WTC11 (cell line): ENCODE data around the gene TFEB. TPM values are rescaled to one million over a fixed set of nuclear protein-coding genes. Genes with fewer than 3 reads are reported as not detected.
A peak's percentile ranks its signal among the peaks of the same experiment; 100 is the strongest.

Source experiments
- ATAC-seq: fragments of 200-7000 bp; cut with Tn5 transposase; 2 replicates; pipeline ENCODE4 v1.10.0; 2021; ENCODE audit warnings: mild to moderate bottlenecking, moderate library complexity
- CTCF ChIA-PET: fragments of 300-600 bp; sonication (Branson Sonifier 250); formaldehyde crosslinking; loops from one replicate; lab custom pipeline; 2021; ENCODE audit warnings: antibody characterized with exemption; lab: Charles Lee
- POLR2A ChIA-PET: fragments of 350-600 bp; sonication (Branson Sonifier 250); formaldehyde crosslinking; loops from one replicate; lab custom pipeline; 2021; ENCODE audit warnings: antibody characterized with exemption; lab: Charles Lee
- DNase-seq: peaks from one replicate; pipeline ENCODE4 v3.0.0; 2021; ENCODE audit warnings: low spot score
- H3K27ac Mint-ChIP-seq: 2 replicates; pipeline ENCODE4 v1.8.0; 2021; ENCODE audit warnings: mixed read lengths
- H3K27me3 Mint-ChIP-seq: 2 replicates; pipeline ENCODE4 v1.8.0; 2021; ENCODE audit warnings: low read depth, mild to moderate bottlenecking, moderate library complexity, mixed read lengths
- H3K36me3 Mint-ChIP-seq: 2 replicates; pipeline ENCODE4 v1.8.0; 2021; ENCODE audit warnings: mixed read lengths
- H3K4me1 Mint-ChIP-seq: 2 replicates; pipeline ENCODE4 v1.8.0; 2022; ENCODE audit warnings: mixed read lengths
- H3K4me3 Mint-ChIP-seq: 2 replicates; pipeline ENCODE4 v1.8.0; 2021; ENCODE audit warnings: mild to moderate bottlenecking, moderate library complexity, mixed read lengths
- H3K9me3 Mint-ChIP-seq: 2 replicates; pipeline ENCODE4 v1.8.0; 2021; ENCODE audit warnings: mixed read lengths
- CREM ChIP-seq: sonication (generic); formaldehyde crosslinking; IDR thresholded peaks from 2 replicates; pipeline ENCODE4 v1.8.1; 2022; ENCODE audit warnings: mild to moderate bottlenecking, missing genetic modification reagents, moderate library complexity
- FOXJ3 ChIP-seq: sonication (generic); formaldehyde crosslinking; IDR thresholded peaks from 2 replicates; pipeline ENCODE4 v1.9.0; 2021; ENCODE audit warnings: missing genetic modification reagents, mild to moderate bottlenecking, borderline replicate concordance
- GRHL2 ChIP-seq: fragments of 250-450 bp; sonication (Bioruptor Pico); IDR thresholded peaks from 2 replicates; pipeline ENCODE4 v1.8.0; 2022; ENCODE audit warnings: mild to moderate bottlenecking, moderate library complexity; ENCODE audit not compliant: insufficient replicate concordance, severe bottlenecking
- JAZF1 ChIP-seq: fragments of 250-450 bp; sonication (Bioruptor Pico); IDR thresholded peaks from 2 replicates; pipeline ENCODE4 v1.9.0; 2021; ENCODE audit warnings: moderate library complexity, mild to moderate bottlenecking, inconsistent platforms
- TCF7 ChIP-seq: sonication (generic); formaldehyde crosslinking; IDR thresholded peaks from 2 replicates; pipeline ENCODE4 v1.8.0; 2022; ENCODE audit warnings: mild to moderate bottlenecking, low read depth, missing genetic modification reagents, moderate library complexity
- TEAD4 ChIP-seq: sonication (generic); formaldehyde crosslinking; IDR thresholded peaks from 2 replicates; pipeline ENCODE4 v1.8.0; 2022; ENCODE audit warnings: mild to moderate bottlenecking, missing genetic modification reagents
- ZNF396 ChIP-seq: fragments of 250-450 bp; sonication (Bioruptor Pico); IDR thresholded peaks from 2 replicates; pipeline ENCODE4 v1.8.0; 2021; ENCODE audit warnings: mild to moderate bottlenecking, moderate library complexity, borderline replicate concordance
- total RNA-seq: library from RNA; stranded (reverse); gene quantifications from 3 replicates; pipeline ENCODE4 v1.2.3, GENCODE V29; 2021
- TF ChIP-seq, protein P1 (sequence below): sonication (generic); formaldehyde crosslinking; IDR thresholded peaks from 2 replicates; pipeline ENCODE4 v1.8.1; 2022; ENCODE audit warnings: missing genetic modification reagents, borderline replicate concordance
- TF ChIP-seq, protein P2 (sequence below): sonication (generic); formaldehyde crosslinking; IDR thresholded peaks from 2 replicates; pipeline ENCODE4 v1.8.1; 2022; ENCODE audit warnings: low read depth, mild to moderate bottlenecking, moderate library complexity, missing genetic modification reagents, borderline replicate concordance
- TF ChIP-seq, protein P3 (sequence below): sonication (generic); formaldehyde crosslinking; IDR thresholded peaks from 2 replicates; pipeline ENCODE4 v1.8.0; 2023; ENCODE audit warnings: mild to moderate bottlenecking, missing genetic modification reagents
- TF ChIP-seq, protein P4 (sequence below): fragments of 200-600 bp; IDR thresholded peaks from 2 replicates; pipeline ENCODE4 v1.8.0; 2022; ENCODE audit warnings: antibody characterized with exemption
- TF ChIP-seq, protein P5 (sequence below): sonication (generic); formaldehyde crosslinking; IDR thresholded peaks from 2 replicates; pipeline ENCODE4 v1.8.0; 2023; ENCODE audit warnings: missing genetic modification reagents, mild to moderate bottlenecking, borderline replicate concordance
- TF ChIP-seq, protein P6 (sequence below): fragments of 250-450 bp; sonication (Bioruptor Pico); IDR thresholded peaks from 2 replicates; pipeline ENCODE4 v1.9.0; 2021; ENCODE audit warnings: moderate library complexity, mild to moderate bottlenecking, inconsistent platforms, borderline replicate concordance

TFEB gene
- total RNA-seq, 1 experiment from 2014 or later: 3.9 TPM

DNA sequence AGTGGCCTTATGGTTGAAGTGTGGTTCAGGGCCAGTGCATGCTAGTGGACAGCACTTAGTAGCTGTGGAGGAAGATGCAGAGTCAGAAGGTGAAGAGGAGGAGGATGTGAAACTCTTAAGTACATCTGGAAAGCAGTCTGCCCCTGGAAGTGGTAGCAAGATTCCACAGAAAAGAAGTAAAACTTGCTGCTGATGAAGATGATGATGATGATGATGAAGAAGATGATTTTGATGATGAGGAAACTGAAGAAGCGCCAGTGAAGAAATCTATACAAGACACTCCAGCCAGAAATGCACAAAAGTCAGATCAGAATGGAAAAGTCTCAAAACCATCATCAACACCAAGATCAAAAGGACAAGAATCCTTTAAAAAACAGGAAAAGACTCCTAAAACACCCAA lies 68.2 kb downstream of the TFEB start (continued):
- TF ChIP-seq, protein P1, sequence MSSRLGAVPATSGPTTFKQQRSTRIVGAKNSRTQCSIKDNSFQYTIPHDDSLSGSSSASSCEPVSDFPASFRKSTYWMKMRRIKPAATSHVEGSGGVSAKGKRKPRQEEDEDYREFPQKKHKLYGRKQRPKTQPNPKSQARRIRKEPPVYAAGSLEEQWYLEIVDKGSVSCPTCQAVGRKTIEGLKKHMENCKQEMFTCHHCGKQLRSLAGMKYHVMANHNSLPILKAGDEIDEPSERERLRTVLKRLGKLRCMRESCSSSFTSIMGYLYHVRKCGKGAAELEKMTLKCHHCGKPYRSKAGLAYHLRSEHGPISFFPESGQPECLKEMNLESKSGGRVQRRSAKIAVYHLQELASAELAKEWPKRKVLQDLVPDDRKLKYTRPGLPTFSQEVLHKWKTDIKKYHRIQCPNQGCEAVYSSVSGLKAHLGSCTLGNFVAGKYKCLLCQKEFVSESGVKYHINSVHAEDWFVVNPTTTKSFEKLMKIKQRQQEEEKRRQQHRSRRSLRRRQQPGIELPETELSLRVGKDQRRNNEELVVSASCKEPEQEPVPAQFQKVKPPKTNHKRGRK (CRISPR knock-in tag): no peak

DNA sequence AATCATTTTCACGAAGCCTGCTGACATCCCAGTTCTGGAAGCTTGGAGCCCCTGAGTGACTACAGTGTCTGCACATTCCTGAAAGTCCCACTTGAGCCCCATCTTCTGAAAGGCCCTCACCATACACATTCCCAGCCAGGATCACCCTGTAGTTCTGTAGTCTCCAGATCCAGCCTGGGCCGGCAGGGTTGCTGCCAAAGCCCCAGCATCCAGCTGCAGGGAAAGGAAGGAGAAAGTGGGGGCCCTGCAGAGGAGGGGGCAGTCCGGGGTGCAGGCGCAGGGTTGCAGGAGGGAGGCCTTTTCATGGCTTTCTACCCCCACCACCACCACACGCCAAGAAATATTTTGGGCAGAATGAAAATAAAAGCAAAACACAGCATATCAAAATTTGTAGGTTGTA lies 71.1 kb downstream of the TFEB start:
- DNase-seq (no peak), ATAC-seq (no peak)
- Mint-ChIP-seq H3K36me3 (no peaks in the 10 kb centered on the region), H3K9me3 (peaks cover 6% of the 10 kb centered on the region), H3K27ac (no peak overlapping the region), H3K4me1 (no peaks in the 10 kb centered on the region; the same call in 1 of the 2 replicates), H3K4me3 (no peak overlapping the region), H3K27me3 (peaks cover 21% of the 10 kb centered on the region)
- TF ChIP-seq, protein P2, sequence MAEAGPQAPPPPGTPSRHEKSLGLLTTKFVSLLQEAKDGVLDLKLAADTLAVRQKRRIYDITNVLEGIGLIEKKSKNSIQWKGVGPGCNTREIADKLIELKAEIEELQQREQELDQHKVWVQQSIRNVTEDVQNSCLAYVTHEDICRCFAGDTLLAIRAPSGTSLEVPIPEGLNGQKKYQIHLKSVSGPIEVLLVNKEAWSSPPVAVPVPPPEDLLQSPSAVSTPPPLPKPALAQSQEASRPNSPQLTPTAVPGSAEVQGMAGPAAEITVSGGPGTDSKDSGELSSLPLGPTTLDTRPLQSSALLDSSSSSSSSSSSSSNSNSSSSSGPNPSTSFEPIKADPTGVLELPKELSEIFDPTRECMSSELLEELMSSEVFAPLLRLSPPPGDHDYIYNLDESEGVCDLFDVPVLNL (CRISPR knock-in tag): no peak
- no peak for TF ChIP-seq TEAD4 (CRISPR knock-in tag)
- TF ChIP-seq, protein P3, sequence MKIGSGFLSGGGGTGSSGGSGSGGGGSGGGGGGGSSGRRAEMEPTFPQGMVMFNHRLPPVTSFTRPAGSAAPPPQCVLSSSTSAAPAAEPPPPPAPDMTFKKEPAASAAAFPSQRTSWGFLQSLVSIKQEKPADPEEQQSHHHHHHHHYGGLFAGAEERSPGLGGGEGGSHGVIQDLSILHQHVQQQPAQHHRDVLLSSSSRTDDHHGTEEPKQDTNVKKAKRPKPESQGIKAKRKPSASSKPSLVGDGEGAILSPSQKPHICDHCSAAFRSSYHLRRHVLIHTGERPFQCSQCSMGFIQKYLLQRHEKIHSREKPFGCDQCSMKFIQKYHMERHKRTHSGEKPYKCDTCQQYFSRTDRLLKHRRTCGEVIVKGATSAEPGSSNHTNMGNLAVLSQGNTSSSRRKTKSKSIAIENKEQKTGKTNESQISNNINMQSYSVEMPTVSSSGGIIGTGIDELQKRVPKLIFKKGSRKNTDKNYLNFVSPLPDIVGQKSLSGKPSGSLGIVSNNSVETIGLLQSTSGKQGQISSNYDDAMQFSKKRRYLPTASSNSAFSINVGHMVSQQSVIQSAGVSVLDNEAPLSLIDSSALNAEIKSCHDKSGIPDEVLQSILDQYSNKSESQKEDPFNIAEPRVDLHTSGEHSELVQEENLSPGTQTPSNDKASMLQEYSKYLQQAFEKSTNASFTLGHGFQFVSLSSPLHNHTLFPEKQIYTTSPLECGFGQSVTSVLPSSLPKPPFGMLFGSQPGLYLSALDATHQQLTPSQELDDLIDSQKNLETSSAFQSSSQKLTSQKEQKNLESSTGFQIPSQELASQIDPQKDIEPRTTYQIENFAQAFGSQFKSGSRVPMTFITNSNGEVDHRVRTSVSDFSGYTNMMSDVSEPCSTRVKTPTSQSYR (CRISPR knock-in tag): no peak
- TF ChIP-seq, protein P4, sequence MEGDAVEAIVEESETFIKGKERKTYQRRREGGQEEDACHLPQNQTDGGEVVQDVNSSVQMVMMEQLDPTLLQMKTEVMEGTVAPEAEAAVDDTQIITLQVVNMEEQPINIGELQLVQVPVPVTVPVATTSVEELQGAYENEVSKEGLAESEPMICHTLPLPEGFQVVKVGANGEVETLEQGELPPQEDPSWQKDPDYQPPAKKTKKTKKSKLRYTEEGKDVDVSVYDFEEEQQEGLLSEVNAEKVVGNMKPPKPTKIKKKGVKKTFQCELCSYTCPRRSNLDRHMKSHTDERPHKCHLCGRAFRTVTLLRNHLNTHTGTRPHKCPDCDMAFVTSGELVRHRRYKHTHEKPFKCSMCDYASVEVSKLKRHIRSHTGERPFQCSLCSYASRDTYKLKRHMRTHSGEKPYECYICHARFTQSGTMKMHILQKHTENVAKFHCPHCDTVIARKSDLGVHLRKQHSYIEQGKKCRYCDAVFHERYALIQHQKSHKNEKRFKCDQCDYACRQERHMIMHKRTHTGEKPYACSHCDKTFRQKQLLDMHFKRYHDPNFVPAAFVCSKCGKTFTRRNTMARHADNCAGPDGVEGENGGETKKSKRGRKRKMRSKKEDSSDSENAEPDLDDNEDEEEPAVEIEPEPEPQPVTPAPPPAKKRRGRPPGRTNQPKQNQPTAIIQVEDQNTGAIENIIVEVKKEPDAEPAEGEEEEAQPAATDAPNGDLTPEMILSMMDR: no peak
- ChIA-PET POLR2A (no interaction called here), CTCF (interaction anchor here (1.5 to 2.7 kb wide), 2 partner anchors 18 to 19 kb away, joined by 4 to 9 read pairs; no protein-coding TSS in a partner anchor)

DNA sequence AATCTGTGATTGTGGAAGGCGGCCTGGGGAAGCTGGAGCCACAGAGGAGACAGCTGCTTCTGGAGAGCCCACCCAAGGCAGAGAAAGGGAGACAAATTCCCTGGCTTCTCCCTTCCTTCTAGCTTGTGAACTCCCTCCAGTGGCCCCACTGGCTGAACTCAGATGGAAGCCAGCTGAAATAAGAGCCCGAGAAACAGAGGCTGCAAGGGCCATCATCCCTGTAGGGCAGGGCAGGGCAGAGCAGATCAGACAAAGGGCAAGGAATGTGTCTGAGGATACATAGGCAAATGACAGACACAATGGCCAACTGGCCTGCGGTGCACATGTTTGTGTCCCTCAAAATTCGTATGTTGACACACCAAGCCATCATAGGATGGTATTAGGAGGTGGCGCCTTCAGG lies 71.8 kb downstream of the TFEB start:
- peaks cover 21% of the 10 kb centered on the region for H3K27me3 Mint-ChIP-seq
- DNase-seq: no peak
- TF ChIP-seq TCF7 (CRISPR knock-in tag) (no peak), CREM (CRISPR knock-in tag) (no peak), FOXJ3 (no peak), GRHL2 (CRISPR knock-in tag) (no peak), JAZF1 (CRISPR knock-in tag) (no peak), ZNF396 (CRISPR knock-in tag) (no peak)
- TF ChIP-seq, protein P1 (CRISPR knock-in tag): no peak
- TF ChIP-seq, protein P5, sequence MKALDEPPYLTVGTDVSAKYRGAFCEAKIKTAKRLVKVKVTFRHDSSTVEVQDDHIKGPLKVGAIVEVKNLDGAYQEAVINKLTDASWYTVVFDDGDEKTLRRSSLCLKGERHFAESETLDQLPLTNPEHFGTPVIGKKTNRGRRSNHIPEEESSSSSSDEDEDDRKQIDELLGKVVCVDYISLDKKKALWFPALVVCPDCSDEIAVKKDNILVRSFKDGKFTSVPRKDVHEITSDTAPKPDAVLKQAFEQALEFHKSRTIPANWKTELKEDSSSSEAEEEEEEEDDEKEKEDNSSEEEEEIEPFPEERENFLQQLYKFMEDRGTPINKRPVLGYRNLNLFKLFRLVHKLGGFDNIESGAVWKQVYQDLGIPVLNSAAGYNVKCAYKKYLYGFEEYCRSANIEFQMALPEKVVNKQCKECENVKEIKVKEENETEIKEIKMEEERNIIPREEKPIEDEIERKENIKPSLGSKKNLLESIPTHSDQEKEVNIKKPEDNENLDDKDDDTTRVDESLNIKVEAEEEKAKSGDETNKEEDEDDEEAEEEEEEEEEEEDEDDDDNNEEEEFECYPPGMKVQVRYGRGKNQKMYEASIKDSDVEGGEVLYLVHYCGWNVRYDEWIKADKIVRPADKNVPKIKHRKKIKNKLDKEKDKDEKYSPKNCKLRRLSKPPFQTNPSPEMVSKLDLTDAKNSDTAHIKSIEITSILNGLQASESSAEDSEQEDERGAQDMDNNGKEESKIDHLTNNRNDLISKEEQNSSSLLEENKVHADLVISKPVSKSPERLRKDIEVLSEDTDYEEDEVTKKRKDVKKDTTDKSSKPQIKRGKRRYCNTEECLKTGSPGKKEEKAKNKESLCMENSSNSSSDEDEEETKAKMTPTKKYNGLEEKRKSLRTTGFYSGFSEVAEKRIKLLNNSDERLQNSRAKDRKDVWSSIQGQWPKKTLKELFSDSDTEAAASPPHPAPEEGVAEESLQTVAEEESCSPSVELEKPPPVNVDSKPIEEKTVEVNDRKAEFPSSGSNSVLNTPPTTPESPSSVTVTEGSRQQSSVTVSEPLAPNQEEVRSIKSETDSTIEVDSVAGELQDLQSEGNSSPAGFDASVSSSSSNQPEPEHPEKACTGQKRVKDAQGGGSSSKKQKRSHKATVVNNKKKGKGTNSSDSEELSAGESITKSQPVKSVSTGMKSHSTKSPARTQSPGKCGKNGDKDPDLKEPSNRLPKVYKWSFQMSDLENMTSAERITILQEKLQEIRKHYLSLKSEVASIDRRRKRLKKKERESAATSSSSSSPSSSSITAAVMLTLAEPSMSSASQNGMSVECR (CRISPR knock-in tag): no peak
- TF ChIP-seq, protein P6, sequence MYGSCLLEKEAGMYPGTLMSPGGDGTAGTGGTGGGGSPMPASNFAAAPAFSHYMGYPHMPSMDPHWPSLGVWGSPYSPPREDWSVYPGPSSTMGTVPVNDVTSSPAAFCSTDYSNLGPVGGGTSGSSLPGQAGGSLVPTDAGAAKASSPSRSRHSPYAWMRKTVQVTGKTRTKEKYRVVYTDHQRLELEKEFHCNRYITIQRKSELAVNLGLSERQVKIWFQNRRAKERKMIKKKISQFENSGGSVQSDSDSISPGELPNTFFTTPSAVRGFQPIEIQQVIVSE (CRISPR knock-in tag): no peak
- H3K4me1 Mint-ChIP-seq: no peaks in the 10 kb centered on the region; the same call in 1 of the 2 replicates
- no peaks in the 10 kb centered on the region for H3K36me3 Mint-ChIP-seq
- H3K9me3 Mint-ChIP-seq: no peaks in the 10 kb centered on the region
- CTCF ChIA-PET: interaction anchor here (1.0 to 2.7 kb wide), 4 partner anchors 19 to 123 kb away, joined by 3 to 9 read pairs (median 4); no protein-coding TSS in a partner anchor
- POLR2A ChIA-PET: interaction anchor here (0.5 kb wide), 1 partner anchor 250 kb away, joined by 5 read pairs; no protein-coding TSS in a partner anchor
- H3K4me3 Mint-ChIP-seq: no peak overlapping the region
- H3K27ac Mint-ChIP-seq: no peak overlapping the region
- peak; percentile 83 for ATAC-seq
